ENCODE measurements around the gene OSBP2.

DNA sequence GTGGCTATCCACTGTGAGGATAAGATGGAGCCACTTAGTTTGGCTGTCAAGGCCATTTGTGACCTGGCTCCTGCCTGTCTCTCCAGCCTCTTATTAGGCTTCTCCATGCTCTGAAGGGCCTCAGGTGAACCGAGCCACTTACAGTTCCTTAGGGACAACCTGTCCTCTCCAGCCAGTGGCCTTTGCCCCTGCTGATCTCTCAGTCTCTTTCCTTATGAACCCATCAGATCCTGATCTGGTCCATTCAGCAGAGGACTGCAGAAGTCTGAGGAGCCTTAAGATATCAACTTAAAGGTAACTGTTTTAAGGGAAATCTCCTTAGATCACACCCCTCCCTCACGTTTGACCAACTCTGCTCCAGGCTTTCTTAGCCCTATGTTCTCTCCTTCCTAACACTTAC, 29.4 kb upstream of the OSBP2 start:
- TF ChIP-seq, protein P1, sequence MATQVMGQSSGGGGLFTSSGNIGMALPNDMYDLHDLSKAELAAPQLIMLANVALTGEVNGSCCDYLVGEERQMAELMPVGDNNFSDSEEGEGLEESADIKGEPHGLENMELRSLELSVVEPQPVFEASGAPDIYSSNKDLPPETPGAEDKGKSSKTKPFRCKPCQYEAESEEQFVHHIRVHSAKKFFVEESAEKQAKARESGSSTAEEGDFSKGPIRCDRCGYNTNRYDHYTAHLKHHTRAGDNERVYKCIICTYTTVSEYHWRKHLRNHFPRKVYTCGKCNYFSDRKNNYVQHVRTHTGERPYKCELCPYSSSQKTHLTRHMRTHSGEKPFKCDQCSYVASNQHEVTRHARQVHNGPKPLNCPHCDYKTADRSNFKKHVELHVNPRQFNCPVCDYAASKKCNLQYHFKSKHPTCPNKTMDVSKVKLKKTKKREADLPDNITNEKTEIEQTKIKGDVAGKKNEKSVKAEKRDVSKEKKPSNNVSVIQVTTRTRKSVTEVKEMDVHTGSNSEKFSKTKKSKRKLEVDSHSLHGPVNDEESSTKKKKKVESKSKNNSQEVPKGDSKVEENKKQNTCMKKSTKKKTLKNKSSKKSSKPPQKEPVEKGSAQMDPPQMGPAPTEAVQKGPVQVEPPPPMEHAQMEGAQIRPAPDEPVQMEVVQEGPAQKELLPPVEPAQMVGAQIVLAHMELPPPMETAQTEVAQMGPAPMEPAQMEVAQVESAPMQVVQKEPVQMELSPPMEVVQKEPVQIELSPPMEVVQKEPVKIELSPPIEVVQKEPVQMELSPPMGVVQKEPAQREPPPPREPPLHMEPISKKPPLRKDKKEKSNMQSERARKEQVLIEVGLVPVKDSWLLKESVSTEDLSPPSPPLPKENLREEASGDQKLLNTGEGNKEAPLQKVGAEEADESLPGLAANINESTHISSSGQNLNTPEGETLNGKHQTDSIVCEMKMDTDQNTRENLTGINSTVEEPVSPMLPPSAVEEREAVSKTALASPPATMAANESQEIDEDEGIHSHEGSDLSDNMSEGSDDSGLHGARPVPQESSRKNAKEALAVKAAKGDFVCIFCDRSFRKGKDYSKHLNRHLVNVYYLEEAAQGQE (IDR thresholded peaks at IDR 0.05; ENCODE audit: insufficient read depth in 1 of 2, low read depth in 2 of 2, low read length in 2 of 2) = no peak
- TF ChIP-seq POLR2AphosphoS5 (IDR thresholded peaks at IDR 0.05; ENCODE audit: low read depth, low read length) (no peak), TAF1 (IDR thresholded peaks at IDR 0.05; ENCODE audit: borderline replicate concordance, insufficient read depth, low read length) (no peak), SIN3A (IDR thresholded peaks at IDR 0.05; ENCODE audit: borderline replicate concordance, insufficient read depth, low read length) (no peak), FOXP2 (optimal IDR thresholded peaks at IDR 0.05; ENCODE audit: borderline replicate concordance, extremely low read depth, extremely low read length, insufficient read depth) (no peak)

All from PFSK-1 (cell line).